Measurements from ENCODE around the gene UBE2L3.
A peak's percentile ranks its signal among the peaks of the same experiment; 100 is the strongest.
"Not testable (repeated sequence)": the region's sequence is repeated elsewhere in the genome, so short reads cannot be mapped to it uniquely, and the experiment has no call there.

The UBE2L3 gene

DNA sequence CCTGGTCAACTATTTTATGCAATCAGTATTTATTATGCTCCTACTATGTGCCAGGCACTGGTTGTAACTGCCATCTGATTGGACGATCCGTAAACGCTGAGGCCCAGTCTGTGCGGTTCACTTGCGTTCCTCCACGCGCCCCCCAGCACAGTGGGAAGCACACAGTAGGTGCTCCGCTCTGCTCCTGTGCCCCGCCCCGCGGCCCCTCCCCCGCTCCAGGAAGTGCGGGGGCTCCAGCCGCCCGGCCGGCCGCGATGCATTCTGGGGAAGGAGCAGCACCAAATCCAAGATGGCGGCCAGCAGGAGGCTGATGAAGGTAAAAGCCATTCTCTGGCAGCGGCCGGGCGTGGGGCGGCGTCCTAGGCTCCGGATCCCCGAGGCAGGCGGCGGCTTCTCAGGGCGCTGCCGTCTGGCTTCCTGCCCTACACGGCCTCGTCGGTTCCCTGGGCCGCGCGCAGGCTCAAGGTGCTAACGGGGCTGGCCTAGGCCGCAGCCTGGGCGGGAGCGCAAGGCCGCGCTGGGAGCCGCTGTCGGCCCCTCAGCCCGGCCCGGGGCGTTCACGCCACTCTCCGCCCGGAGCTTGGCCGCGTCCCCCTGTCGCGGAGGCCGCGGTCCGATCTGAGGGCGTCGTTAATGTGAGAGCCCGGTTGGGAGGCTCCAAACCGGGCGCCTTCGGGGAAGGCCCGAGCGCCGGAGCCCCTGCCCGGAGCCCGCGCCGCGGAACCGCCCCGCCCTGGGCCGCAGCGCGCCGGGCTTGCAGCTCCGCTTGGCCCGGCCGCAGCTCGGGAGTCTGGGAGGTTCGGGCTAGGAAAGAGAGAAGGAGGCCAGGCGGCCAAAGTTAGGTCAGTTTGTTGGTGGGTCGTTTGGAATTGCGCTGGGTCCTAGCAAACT is at the start of gene UBE2L3:
Gene UBE2L3 (plus strand): TSS at position 259 of the 891 bp plus-strand sequence. CDS start 31 bp downstream, at position 290.
- DNase-seq: peak; percentile 67

DNA sequence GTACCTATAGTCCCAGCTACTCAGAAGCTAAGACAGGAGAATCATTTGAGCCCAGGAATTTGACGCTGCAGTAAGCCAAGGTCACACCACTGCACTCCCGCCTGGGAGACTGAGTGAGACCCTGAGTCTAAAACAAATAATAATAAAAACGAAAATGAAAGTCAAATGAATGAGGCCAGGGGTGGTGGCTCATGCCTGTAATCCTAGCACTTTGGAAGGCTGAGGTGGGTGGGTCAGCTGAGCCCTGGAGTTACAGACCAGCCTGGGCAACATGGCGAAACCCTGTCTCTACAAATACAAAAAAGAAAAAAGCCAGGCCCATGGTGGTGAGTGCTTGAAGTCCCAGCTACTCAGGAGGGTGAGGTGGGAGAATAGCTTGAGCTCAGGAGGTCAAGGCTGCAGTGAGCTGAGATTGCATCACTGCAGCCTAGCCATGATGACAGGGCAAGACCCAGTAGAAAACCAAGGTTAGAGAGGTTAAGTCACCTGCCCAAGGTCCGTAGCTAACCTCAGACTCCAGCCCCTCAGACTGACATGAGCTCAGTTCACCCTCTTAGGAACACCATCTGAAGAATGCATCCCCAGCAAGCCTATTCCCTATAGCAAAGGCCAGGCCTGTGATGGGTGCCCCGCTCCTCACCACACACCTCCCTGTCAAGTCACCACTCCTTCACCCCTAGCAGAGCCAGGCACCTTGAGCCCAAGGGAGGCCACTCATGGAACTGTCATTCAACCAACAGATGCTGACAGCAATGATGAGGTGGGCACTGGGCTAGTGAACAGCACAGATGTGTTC is 40.6 kb upstream of the UBE2L3 start:
- not testable (repeated sequence) for DNase-seq

DNA sequence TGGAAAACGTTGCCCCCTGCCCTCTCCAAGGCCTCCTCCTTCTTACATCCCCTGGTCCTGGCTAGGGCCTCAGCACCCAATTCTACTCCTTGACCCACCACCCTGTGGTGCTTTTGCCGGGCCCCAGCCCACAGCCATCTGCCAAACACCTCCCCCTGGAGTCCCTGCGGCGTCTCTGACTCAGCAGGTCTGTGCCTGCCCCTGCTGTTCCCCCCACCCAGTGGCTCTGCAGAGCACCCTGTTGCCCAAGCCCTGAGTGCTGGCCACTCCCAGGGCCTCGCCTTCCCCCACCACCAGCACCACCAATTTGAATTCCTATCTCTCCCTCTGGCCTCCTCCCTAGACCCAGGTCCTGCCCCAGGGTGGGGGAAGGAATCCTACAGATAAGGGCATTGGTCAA is 36.0 kb upstream of the UBE2L3 start:
- DNase-seq: not testable (repeated sequence)

DNA sequence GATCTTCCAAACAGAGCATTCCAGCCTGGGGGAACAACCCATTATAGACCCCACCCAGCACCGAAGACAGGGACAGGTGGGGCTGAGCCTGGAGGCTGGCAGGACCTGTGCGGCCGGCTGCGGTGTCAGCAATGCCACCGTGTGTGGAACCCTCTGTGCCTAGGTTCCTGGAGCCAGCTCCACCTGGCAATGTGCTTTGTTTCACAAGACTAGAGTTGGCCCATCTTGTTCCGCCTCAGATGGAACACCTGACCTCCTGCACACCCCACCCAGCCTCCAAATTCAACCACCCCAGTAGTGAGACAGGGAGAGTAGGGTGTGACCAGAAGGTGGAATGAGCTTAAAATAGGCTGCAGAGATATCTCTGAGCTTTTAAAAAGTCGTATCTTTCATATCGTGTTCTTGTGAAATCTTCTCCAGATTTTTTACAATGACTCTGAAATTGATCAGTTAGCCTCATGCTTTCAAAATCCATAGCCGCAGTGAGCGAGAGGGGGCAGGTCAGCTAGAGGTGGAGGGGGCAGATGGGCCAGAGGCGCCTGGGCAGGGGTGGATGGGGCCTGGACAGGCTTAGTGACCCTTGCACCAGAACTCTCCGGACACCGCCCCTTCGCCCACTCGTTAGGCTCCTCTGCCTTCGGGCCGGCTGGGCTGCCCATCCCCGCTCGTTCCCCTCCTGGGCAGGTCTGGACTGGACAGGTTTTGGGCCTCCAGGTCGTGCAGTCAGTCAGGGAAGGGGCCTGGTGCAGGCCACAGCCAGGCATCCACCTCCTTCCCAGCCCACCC is 34.5 kb upstream of the UBE2L3 start:
- not testable (repeated sequence) for DNase-seq

DNA sequence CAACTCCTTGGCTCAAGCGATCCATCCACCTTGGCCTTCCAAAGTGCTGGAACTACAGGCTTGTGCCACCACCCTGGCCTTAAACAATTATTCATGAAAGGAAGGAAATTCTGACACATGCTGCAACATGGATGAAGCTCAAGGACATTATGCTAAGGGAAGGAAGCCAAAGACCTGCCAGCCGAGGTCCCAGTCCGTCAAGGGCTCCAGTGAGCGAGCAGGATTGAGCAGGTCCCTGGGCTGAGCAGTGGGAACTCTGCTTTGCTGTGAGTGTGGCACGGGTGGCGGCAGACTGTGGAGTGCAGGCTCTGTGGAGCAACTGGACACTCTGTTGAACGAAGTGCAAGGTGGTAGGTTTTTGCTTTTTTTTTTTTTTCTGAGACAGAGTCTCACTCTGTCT is 27.7 kb upstream of the UBE2L3 start:
- not testable (repeated sequence) for DNase-seq

DNA sequence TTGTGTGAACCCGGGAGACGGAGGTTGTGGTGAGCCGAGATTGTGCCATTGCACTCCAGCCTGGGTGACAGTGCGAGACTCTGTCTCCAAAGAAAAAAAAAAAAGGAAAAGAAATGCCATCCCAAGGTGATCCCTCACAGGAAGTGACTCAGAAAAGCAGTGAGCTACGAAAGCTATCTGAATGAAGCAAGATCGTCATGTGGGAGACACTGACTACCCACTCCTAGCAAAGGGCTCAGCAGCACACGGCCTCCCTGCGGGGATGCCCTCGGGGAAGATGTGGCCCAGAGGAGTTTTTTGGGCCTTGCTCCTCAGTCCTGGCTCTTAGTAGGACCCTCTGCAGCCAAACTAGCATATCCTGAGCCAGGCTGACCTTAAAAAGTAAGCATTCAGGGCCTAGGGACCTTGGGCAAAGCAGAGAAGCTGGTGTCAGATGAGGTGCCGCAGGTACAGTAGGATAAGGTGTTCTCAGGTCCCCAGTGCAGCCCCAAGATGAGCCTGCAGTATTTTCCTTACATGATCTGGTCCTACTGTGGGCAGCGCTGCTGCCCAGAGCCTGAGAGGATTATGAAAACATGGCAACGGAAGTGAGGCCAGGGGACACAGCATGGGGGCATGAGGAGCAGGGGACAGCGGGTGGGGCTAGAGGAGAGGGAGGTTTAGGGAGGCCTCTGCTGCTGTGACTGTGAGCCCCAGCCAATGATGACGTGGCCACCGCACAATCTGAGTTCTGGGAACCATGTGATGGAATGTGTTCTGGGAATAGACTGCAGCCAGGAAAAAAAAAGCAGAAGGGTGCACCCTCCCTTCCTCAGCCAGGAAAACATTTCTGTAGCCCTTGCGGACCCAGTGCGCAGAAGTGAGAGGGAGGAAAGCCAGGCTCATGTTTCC is 22.8 kb upstream of the UBE2L3 start:
- not testable (repeated sequence) for DNase-seq

DNA sequence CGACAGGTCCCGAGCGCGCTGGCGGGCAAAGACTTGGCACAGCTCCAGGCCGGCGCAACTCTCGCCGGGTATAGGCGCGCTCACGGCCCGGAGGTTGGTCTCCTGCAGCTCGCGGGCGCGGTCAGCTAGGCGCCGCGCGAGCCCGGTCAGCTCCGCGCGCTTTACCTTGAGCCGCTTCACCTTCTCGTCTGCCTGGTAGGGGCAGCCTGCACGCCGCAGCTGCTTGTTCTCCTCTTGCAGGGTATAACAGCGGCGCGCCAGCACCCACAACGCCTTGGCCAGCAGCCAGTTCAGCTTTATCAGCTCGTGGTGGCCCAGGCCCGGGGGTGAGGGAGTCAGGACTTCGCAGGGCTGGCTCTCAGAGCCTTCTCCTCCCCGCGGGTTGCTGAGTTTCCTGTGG is 18.0 kb upstream of the UBE2L3 start:
- not testable (repeated sequence) for DNase-seq

DNA sequence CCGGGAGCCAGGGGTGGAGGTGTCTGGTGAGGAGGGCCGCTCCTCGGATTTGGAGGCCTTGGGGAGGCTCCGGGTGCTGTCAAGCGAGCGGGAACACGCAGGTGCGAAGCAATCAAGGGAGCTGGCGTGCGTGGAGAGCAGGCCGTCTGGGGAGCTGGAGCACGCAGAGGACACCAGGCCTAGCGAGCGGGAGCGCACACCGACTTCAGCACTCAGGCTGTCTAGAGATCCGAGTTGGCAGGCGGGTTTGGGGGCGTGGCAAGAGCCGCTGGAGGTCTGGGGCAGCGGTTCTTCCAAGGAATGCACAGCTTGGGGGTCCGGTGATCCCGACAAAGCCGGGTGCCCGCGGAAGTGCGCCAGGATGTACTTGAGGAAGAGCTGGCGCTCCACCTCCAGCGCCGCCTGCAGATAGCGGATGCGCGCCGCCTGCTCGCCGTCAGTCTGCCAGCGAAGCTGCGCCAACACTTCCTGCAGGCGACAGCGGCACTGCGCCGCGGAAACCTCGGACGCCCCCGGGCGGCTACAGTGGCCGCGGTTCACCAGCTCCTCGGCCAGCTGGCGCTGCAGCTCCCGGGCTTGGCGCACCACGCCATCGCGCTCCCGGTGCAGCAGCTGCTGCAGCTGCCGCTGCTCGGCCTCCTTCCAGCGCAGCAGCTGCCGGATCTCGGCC is 17.4 kb upstream of the UBE2L3 start:
- not testable (repeated sequence) for DNase-seq

DNA sequence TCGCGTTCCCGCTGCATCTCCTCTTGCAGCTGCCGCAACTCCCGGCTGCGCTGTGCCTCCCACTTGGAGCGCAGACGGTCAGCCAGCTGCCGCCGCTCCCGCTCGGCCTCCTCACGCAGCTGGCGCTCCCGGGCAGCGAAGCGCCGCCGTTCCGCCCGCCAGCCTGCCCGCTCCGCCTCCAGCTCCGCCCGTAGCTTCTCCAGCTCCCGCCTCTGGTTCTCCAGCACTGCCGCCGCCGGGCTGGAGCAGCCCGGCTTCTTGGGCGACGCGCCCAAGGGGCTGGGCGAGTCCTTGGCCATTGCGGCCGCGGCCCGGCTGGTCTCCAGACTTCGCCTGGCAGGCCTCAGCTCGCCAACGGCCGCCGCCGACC is 16.9 kb upstream of the UBE2L3 start:
- not testable (repeated sequence) for DNase-seq

DNA sequence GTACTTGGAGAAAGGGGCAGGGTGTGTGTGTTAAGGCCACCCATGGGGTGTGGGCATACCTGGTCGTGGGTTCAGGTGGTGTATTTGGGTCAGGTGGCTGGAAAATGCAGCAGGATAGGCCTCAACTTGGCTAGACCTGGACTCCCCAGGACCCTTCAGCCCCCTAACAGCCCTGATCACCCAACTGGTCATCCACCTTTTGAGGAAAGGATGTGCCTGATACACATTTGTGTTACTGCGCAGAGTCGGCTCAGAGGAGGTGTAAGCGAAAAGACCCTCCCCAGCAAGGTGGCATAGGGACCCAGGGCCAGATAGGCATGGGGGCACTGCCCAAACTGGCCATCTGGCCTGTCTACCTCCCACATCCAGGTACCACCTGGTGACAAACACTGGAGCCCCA is 16.2 kb upstream of the UBE2L3 start, which contains the start of gene RIMBP3C:
Gene RIMBP3C (minus strand): TSS at position 101 of the 400 bp plus-strand sequence. CDS start 485 bp downstream, outside the sequence.
- not testable (repeated sequence) for DNase-seq

DNA sequence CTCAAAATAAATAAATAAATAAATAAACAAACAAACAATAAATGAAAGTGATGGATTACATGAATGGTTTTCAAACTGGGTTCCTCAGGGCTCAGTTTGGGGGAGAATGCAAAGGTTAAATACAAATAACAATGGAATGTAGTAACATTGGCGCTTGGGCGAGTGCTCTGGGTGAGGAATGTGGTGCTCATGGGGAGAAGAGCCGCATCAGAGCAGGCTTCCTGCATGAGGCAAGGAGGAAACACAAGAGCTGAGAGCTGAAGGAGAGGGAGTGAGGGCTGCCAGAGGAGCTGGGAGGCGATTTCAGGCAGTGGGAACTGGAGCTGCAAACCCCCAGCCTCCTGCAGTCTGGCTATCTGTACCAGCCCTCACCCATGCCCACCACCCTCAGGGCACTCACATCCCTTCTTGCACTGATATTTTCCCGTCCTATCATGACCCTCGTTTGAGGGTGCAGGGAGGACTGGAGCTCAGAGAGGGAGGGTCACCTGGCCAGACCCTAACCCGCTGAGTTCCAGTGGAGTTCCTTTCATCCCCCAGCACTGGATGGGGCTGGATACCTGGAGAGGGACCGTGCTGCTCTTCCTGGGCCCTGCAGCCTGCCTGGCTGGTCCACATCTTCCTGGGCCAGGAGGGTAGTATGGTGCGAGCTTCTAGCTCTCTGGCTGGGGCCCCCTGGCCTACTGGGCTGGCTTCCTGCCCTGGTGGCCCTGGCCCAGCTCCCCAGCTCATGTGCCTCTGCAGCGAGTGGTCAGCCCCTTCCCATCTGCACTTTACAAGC is 8.0 kb upstream of the UBE2L3 start:
- not testable (repeated sequence) for DNase-seq

DNA sequence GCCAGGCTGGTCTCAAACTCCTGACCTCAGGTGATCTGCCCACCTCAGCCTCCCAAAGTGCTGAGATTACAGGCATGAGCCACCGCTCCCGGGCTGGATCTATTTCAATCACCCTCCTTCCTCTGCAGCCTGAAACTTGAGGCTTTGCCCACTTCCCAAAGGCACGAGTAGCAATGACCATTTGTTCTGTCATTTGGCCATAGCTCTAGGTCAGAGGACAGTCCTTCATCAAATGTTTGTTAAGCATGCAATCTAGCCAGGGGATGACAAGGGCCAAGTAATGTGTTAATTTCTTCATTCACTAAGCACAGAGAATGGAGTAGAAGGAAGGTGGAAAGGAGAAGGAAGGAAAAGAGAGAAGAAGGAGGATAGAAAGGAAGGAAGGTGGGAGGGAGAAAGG is 6.9 kb upstream of the UBE2L3 start:
- DNase-seq: not testable (repeated sequence)

DNA sequence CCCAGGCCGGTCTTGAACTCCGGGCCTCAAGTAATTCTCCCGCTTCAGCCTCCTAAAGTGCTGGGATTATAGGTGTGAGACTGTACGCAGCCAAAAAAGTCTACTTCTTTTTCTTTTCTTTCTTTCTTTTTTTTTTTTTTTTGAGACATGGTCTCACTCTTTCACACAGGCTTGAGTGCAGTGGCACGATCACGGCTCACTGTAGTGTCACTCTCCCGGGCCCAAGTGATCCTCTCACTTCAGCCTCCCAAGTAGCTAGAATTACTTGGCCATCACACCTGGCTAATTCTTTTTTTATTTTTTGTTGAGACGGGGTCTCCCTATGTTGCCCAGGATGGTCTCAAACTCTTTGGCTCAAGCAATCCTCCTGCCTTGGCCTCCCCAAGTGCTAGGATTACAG is 3.6 kb upstream of the UBE2L3 start:
- DNase-seq: no peak

DNA sequence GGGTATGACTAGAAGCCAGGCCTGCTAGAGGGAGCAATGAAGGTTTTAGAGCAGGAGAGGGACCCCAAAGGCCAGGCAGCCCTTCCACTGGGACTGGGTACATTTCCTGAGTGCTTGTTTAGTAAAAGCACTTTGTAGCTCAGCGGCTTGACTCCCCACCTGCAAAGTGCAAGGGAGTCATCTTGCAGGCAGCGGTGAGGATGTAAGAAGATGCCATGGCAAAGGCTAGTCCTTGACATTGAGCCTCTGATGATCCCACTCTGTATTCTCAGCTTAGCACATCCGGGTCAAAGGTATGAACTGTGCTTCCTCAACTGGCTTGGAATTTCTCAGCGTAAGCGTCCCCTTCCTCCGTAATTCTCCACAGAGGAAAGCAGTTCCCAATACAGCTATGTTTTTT is 3.1 kb upstream of the UBE2L3 start:
- no peak for DNase-seq

DNA sequence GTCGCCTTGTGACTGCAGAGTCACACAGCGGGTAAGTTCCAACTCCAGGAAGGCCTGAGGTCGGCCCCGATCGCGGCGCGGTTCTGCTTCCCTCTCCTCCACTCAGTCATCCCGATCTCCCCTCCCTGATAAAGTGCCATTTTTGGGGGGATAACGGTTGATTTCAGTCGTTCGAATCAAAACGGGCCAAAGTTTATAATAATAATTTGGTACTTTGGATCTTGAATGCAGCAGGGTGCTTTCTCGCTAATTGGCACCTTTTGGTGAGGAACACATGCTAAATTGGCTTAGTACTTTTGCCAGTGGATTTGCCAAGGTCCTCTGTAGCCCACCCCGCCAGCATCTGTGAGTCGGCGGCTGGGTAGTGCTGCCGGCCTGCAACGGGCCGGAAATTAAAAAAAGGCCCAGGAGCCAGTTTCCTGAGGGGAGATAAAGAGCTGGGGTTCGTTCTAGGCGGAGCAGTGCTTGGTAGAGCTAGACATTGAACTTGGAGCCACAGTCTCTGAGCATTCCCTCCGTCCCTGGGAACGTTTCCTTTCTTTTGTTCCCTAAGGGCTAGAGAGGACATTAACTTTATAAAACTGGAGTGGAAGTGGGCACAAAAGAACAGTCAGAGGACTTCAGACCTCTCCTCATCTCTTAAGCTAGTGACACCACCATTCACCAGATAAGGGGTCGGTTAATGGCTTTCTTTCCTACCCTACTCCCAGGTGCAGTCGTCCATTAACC is 997 bp downstream of the UBE2L3 start:
- DNase-seq: no peak

DNA sequence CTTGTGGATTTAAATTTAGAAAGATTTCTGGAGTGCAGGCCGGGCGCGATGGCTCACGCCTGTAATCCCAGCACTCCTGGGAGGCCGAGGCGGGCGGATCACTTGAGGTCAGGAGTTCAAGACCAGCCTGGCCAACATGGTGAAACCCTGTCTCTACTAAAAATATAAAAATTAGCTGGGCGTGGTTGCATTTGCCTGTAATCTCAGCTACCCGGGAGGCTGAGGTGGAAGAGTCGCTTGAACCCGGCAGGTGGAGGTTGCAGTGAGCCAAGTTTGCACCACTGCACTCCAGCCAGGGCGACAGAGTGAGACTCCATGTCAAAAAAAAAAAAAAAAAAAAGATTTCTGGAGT is 1.5 kb downstream of the UBE2L3 start:
- not testable (repeated sequence) for DNase-seq

DNA sequence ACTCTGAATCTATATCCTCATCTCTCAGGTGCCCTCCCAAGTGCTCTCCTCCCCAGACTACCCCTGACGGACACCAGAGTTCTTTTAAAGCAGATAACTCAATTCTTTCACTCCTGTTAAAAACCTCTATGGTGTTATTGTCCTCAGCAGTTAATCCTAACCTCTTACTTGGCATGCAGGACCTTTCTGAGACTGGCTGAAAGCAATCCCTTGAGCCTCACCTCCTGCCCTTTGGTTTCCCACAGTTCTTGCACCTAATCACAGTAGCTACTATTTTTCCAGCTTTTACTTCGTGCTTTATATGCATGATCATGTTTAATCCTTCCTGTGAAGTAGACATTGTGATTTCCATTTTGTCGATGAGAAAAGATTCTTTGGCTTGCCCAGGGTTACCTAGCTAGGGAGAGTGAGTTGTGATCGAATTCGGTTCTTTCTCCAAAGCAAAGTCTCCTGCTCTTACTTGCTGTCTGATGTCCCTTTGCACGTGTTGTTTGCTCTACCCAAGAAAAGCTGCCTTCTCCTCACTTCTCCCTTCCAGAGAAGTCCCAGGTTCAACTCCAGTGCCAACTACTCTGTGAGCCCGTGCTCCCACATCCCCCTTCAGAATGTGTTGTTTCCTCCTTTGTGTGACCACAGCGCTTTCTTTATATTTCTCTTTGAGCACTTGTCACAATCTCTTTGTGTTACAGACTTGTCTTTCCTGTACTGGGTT is 2.1 kb downstream of the UBE2L3 start:
- DNase-seq: no peak

DNA sequence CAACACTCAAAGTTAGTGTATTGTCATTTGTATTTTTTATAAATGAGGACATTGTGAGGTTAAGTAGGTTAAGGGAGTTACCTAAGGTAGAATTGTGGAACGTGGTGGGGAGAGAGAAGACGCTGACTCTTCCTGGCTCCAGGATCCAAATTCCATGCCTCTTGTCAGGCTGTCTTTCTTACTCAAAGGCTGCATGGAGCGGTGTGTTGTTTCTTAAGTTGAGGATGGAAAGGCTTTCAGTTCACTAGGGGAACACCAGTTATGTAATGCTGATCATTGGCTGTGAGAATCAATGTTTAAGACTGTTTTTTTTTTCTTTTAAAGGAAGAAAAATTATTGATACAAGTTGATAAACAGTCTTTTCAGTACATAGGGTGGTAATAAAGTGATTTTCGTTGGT is 2.9 kb downstream of the UBE2L3 start:
- no peak for DNase-seq

DNA sequence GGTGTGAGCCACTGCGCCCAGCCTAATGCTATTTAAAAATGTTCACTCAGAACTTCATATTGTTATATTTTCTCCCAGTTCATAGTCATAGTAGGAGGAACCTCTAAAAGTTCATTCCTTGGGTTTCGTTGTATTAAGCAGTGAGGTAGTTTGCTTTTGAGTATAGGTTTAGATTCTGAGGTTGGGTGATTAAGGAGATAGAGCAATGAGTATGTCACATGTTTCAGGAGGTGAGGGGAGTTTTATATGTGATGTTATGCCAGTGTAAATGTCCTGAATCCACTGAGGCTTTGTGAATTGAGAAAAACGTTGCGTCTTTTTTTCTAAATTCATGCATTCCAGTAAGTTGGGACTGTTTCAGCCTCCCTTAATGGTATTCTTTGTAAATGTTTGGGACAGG is 4.2 kb downstream of the UBE2L3 start:
- DNase-seq: no peak

All from amniotic stem cell (primary cell).